GM18868 (cell line): Measurements from ENCODE around the gene ZNF773.

ENCODE experiments used
- ATAC-seq: cut with Tn5 transposase; IDR thresholded peaks from one replicate; pipeline ENCODE4 v1.9.1; 2021; ENCODE audit warnings: mild to moderate bottlenecking, moderate library complexity; ENCODE audit not compliant: unreplicated experiment

The ZNF773 gene

GRCh38 chr19:57557659-57558058, 57.9 kb downstream of the ZNF773 start:
- ATAC-seq, result no peak
